Measurements from ENCODE around the gene FYB2.

DNA sequence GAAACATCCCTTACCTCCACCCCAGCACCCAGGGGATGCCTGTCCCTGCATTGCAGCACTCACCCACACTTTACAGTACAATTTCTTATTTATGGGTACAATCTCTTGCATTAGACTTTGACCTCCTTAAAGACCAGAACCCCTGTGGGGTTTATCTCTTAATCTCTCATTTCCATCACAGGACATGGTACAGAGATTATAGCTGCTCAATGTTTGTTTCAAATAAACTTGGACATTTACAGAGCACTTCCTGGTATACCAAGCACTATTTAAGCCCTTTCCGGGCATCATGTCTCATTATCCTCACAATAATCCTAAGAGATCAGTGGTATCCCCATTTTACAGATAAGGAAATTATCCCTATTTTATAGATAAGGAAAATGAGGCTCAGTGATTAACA, 31.9 kb downstream of the FYB2 start:
- TF ChIP-seq, protein P1, sequence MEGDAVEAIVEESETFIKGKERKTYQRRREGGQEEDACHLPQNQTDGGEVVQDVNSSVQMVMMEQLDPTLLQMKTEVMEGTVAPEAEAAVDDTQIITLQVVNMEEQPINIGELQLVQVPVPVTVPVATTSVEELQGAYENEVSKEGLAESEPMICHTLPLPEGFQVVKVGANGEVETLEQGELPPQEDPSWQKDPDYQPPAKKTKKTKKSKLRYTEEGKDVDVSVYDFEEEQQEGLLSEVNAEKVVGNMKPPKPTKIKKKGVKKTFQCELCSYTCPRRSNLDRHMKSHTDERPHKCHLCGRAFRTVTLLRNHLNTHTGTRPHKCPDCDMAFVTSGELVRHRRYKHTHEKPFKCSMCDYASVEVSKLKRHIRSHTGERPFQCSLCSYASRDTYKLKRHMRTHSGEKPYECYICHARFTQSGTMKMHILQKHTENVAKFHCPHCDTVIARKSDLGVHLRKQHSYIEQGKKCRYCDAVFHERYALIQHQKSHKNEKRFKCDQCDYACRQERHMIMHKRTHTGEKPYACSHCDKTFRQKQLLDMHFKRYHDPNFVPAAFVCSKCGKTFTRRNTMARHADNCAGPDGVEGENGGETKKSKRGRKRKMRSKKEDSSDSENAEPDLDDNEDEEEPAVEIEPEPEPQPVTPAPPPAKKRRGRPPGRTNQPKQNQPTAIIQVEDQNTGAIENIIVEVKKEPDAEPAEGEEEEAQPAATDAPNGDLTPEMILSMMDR (conservative IDR thresholded peaks at IDR 0.05; ENCODE audit: low read depth, low read length), result no peak
- no peak for TF ChIP-seq EZH2 (IDR thresholded peaks at IDR 0.05; ENCODE audit: low read length, unreplicated experiment)

Data from PC-3 (cell line).